Mammary epithelial cell (primary cell): ENCODE data around the gene GLCCI1.

ENCODE experiments used
- CTCF ChIP-seq, 2 donors: IDR thresholded peaks in 1 of 2; conservative IDR thresholded peaks in 1 of 2; 2 replicates each; pipeline ENCODE4 v1.5.1; 2011 to 2012; ENCODE audit warnings: inconsistent platforms in 2 of 2, low read length in 2 of 2, mild to moderate bottlenecking in 2 of 2, control low read depth in 1 of 2, low read depth in 1 of 2; ENCODE audit not compliant: insufficient read depth in 1 of 2; ENCODE audit errors: extremely low read depth in 1 of 2
- EZH2 ChIP-seq: IDR thresholded peaks from 2 replicates; pipeline ENCODE4 v1.6.1; 2012; ENCODE audit warnings: low read length, inconsistent platforms, borderline replicate concordance

- TF ChIP-seq CTCF (conservative IDR thresholded peaks at IDR 0.05 in 1 of 2, IDR thresholded peaks at IDR 0.05 in 1 of 2; ENCODE audit: extremely low read depth in 1 of 2, insufficient read depth in 1 of 2, low read depth in 1 of 2, low read length in 2 of 2) (no peak), EZH2 (no peak)
Observed at GRCh38 chr7:7948232-7948631, 20.4 kb upstream of the GLCCI1 start.
